H1 (cell line): ENCODE data around the gene TNFRSF18. TPM values are rescaled to one million over a fixed set of nuclear protein-coding genes. Genes with fewer than 3 reads are reported as not detected.

Experiments
- CTCF ChIA-PET: fragments of 300-600 bp; sonication (Branson Sonifier 250); formaldehyde crosslinking; loops from one replicate; lab custom pipeline; 2021; ENCODE audit not compliant: partially characterized antibody; lab: Charles Lee
- POLR2A ChIA-PET: fragments of 300-600 bp; sonication (Branson Sonifier 250); formaldehyde crosslinking; loops from one replicate; lab custom pipeline; 2021; ENCODE audit warnings: inconsistent platforms; ENCODE audit not compliant: partially characterized antibody; lab: Charles Lee
- DNase-seq, 2 experiments: peaks; one replicate each; pipeline versions ENCODE4 v3.0.0 to v3.0.0-alpha.2; 2010 to 2022; ENCODE audit warnings: low spot score in 2 of 2, low read depth in 1 of 2, mixed read lengths in 1 of 2
- FAIRE-seq: peaks from 2 replicates; lab custom pipeline; 2011; peaks lifted over from hg19 to GRCh38; lab: Jason Lieb, UNC
- H2AFZ ChIP-seq: 2 replicates; pipeline ENCODE4 v1.8.1; 2012; ENCODE audit warnings: low read length, inconsistent platforms
- H2AK5ac ChIP-seq: 2 replicates; pipeline ENCODE4 v1.6.1; 2013; ENCODE audit warnings: low read depth, low read length
- H2BK120ac ChIP-seq: replicated peaks from 2 replicates; pipeline ENCODE3; 2013; ENCODE audit warnings: low read depth, low read length, inconsistent platforms
- H2BK12ac ChIP-seq: 2 replicates; pipeline ENCODE4 v1.6.1; 2013; ENCODE audit warnings: low read depth, low read length
- H2BK15ac ChIP-seq: 2 replicates; pipeline ENCODE4 v1.6.1; 2013; ENCODE audit warnings: low read length
- H2BK20ac ChIP-seq: 2 replicates; pipeline ENCODE4 v1.6.1; 2013; ENCODE audit warnings: low read length
- H2BK5ac ChIP-seq: 2 replicates; pipeline ENCODE4 v1.6.1; 2013; ENCODE audit warnings: low read depth, low read length
- H3K14ac ChIP-seq: 2 replicates; pipeline ENCODE4 v1.6.1; 2013; ENCODE audit warnings: inconsistent platforms; ENCODE audit not compliant: insufficient read length
- H3K18ac ChIP-seq: 2 replicates; pipeline ENCODE4 v1.6.1; 2013; ENCODE audit warnings: low read length; ENCODE audit errors: extremely low read depth
- H3K23ac ChIP-seq: 2 replicates; pipeline ENCODE4 v1.6.1; 2013; ENCODE audit warnings: inconsistent platforms; ENCODE audit not compliant: insufficient read length
- H3K23me2 ChIP-seq: 2 replicates; pipeline ENCODE4 v1.6.1; 2013; ENCODE audit warnings: low read depth, low read length
- H3K27ac ChIP-seq: 2 replicates; pipeline ENCODE4 v1.6.1; 2011; ENCODE audit warnings: low read depth, low read length, inconsistent platforms
- H3K27me3 ChIP-seq, 4 experiments: replicated peaks in 1 of 4; 1 replicate in 1 of 4; 2 replicates in 3 of 4; pipeline versions ENCODE4 v1.6.1 to v1.8.1; 2011 to 2013; ENCODE audit warnings: low read length in 3 of 4, mild to moderate bottlenecking in 3 of 4, inconsistent platforms in 2 of 4, mixed read lengths in 2 of 4, moderate library complexity in 1 of 4; ENCODE audit not compliant: control insufficient read depth in 3 of 4, insufficient read depth in 3 of 4; ENCODE audit errors: extremely low read depth in 1 of 4
- H3K36me3 ChIP-seq, 4 experiments: 2 replicates each; pipeline versions ENCODE4 v1.6.1 to v1.8.1; 2011 to 2013; ENCODE audit warnings: mild to moderate bottlenecking in 4 of 4, low read length in 3 of 4, moderate library complexity in 2 of 4, control low read depth in 1 of 4, inconsistent platforms in 1 of 4; ENCODE audit not compliant: insufficient read depth in 4 of 4, control insufficient read depth in 2 of 4
- H3K4ac ChIP-seq: replicated peaks from 2 replicates; pipeline ENCODE3; 2013; ENCODE audit warnings: low read length, low read depth, mixed read lengths, inconsistent platforms; ENCODE audit not compliant: insufficient read length
- H3K4me1 ChIP-seq, 4 experiments: replicated peaks in 1 of 4; 1 replicate in 1 of 4; 2 replicates in 3 of 4; pipeline versions ENCODE4 v1.6.1 to v1.8.1; 2011 to 2013; ENCODE audit warnings: low read length in 3 of 4, inconsistent platforms in 2 of 4, mixed read lengths in 1 of 4; ENCODE audit not compliant: insufficient read depth in 4 of 4, control insufficient read depth in 3 of 4
- H3K4me2 ChIP-seq, 2 experiments: 2 replicates each; pipeline versions ENCODE4 v1.6.1 to v1.8.1; 2011 to 2013; ENCODE audit warnings: low read depth in 2 of 2, low read length in 2 of 2, control low read depth in 1 of 2, inconsistent platforms in 1 of 2, mild to moderate bottlenecking in 1 of 2; ENCODE audit not compliant: insufficient read depth in 1 of 2
- H3K4me3 ChIP-seq, 4 experiments: fragments of 200-600, 300-600 bp in 1 of 4; sonication (generic), shearing (Covaris generic), sonication (Bioruptor Twin) in 1 of 4; 2 replicates each; pipeline versions ENCODE4 v1.5.1 to v1.8.1; 2011 to 2016; ENCODE audit warnings: low read length in 4 of 4, low read depth in 3 of 4, control low read depth in 2 of 4, inconsistent platforms in 2 of 4, mild to moderate bottlenecking in 2 of 4, mixed read lengths in 1 of 4, moderate library complexity in 1 of 4; ENCODE audit not compliant: insufficient read depth in 2 of 4; ENCODE audit errors: extremely low read depth in 1 of 4
- H3K56ac ChIP-seq: replicated peaks from 2 replicates; pipeline ENCODE3; 2013; ENCODE audit warnings: low read depth, mild to moderate bottlenecking, mixed read lengths, low read length, inconsistent platforms; ENCODE audit not compliant: insufficient read length
- H3K79me1 ChIP-seq: 2 replicates; pipeline ENCODE4 v1.6.1; 2013; ENCODE audit warnings: low read depth, low read length, control low read depth
- H3K79me2 ChIP-seq, 2 experiments: 2 replicates each; pipeline versions ENCODE4 v1.6.1 to v1.8.1; 2012 to 2013; ENCODE audit warnings: low read length in 2 of 2, mild to moderate bottlenecking in 2 of 2, inconsistent platforms in 1 of 2; ENCODE audit not compliant: insufficient read depth in 2 of 2, control insufficient read depth in 1 of 2
- H3K9ac ChIP-seq, 4 experiments: replicated peaks in 1 of 4; 1 replicate in 1 of 4; 2 replicates in 3 of 4; pipeline versions ENCODE4 v1.6.1 to v1.8.1; 2011 to 2013; ENCODE audit warnings: low read depth in 3 of 4, low read length in 3 of 4, control low read depth in 2 of 4, mild to moderate bottlenecking in 2 of 4, moderate library complexity in 2 of 4, inconsistent platforms in 1 of 4; ENCODE audit errors: extremely low read depth in 1 of 4
- H3K9me3 ChIP-seq, 2 experiments: 2 replicates each; pipeline versions ENCODE4 v1.6.1 to v1.8.1; 2012 to 2013; ENCODE audit warnings: mild to moderate bottlenecking in 2 of 2, moderate library complexity in 2 of 2, control low read depth in 1 of 2, inconsistent platforms in 1 of 2, low read depth in 1 of 2, low read length in 1 of 2, mixed read lengths in 1 of 2; ENCODE audit not compliant: insufficient read depth in 2 of 2
- H4K20me1 ChIP-seq, 2 experiments: replicated peaks in 1 of 2; 2 replicates each; pipeline versions ENCODE3 to v1.8.1; 2011 to 2013; ENCODE audit warnings: inconsistent platforms in 2 of 2, low read length in 2 of 2, mild to moderate bottlenecking in 1 of 2; ENCODE audit not compliant: insufficient read depth in 2 of 2, control insufficient read depth in 1 of 2
- H4K5ac ChIP-seq: 2 replicates; pipeline ENCODE4 v1.6.1; 2013; ENCODE audit warnings: low read length, low read depth, mixed read lengths, inconsistent platforms; ENCODE audit not compliant: insufficient read length
- H4K8ac ChIP-seq: 2 replicates; pipeline ENCODE4 v1.8.0; 2013; ENCODE audit warnings: mild to moderate bottlenecking, moderate library complexity, low read length, inconsistent platforms; ENCODE audit not compliant: insufficient read depth; ENCODE audit errors: extremely low read depth
- H4K91ac ChIP-seq: replicated peaks from 2 replicates; pipeline ENCODE3; 2013; ENCODE audit warnings: low read length, mixed read lengths, inconsistent platforms; ENCODE audit not compliant: insufficient read length
- CEBPB ChIP-seq: IDR thresholded peaks from 2 replicates; pipeline ENCODE4 v1.6.1; 2012; ENCODE audit warnings: low read depth, low read length
- E2F6 ChIP-seq: IDR thresholded peaks from 2 replicates; pipeline ENCODE4 v1.6.1; 2012; ENCODE audit warnings: inconsistent platforms
- PHF8 ChIP-seq: fragments of 200-600 bp; sonication (generic); conservative IDR thresholded peaks from 2 replicates; pipeline ENCODE4 v1.7.1; 2012; ENCODE audit warnings: low read depth, mild to moderate bottlenecking, inconsistent platforms, low read length, moderate library complexity
- POU5F1 ChIP-seq: IDR thresholded peaks from 2 replicates; pipeline ENCODE4 v1.6.1; 2011; ENCODE audit warnings: low read depth, mild to moderate bottlenecking, low read length, moderate library complexity
- SIN3A ChIP-seq, 2 experiments: IDR thresholded peaks in 1 of 2; conservative IDR thresholded peaks in 1 of 2; 2 replicates each; pipeline ENCODE4 v1.6.1; 2011 to 2012; ENCODE audit warnings: low read length in 2 of 2, improper control_type of control experiment in 1 of 2, low read depth in 1 of 2, mild to moderate bottlenecking in 1 of 2
- SIRT6 ChIP-seq: IDR thresholded peaks from one replicate; pipeline ENCODE4 v1.7.1; 2012; ENCODE audit warnings: low read length, inconsistent platforms
- SP4 ChIP-seq: IDR thresholded peaks from 2 replicates; pipeline ENCODE4 v1.6.1; 2012; ENCODE audit warnings: low read length, inconsistent platforms
- TCF12 ChIP-seq: IDR thresholded peaks from 2 replicates; pipeline ENCODE4 v1.6.1; 2011; ENCODE audit warnings: low read depth, mild to moderate bottlenecking, low read length
- USF2 ChIP-seq: IDR thresholded peaks from 2 replicates; pipeline ENCODE4 v1.6.1; 2011; ENCODE audit warnings: low read length, improper control_type of control experiment
- ZNF274 ChIP-seq: IDR thresholded peaks from 2 replicates; pipeline ENCODE4 v1.7.0; 2012; ENCODE audit warnings: low read length, borderline replicate concordance; ENCODE audit errors: extremely low read depth
- WGBS, 2 experiments: shearing (Covaris generic) in 1 of 2; methylation state at CpG; one replicate each; pipeline versions ENCODE4 v1.1.6 to v1.1.7; 2013 to 2015; ENCODE audit warnings: low lambda C conversion rate in 2 of 2, mixed read lengths in 2 of 2, inconsistent platforms in 1 of 2, low coverage in 1 of 2, missing lambda C conversion rate in 1 of 2; ENCODE audit not compliant: insufficient replicate concordance in 2 of 2, insufficient coverage in 1 of 2, insufficient read length in 1 of 2; ENCODE audit errors: extremely low coverage in 1 of 2, missing lambda C conversion rate in 1 of 2; 5-methylcytosine and 5-hydroxymethylcytosine counted together
- polyA plus RNA-seq, 7 experiments: library from polyadenylated mRNA; depleted of rRNA in 3 of 7; stranded (reverse) in 5 of 7; unstranded in 2 of 7; fragments of >200 nt in 5 of 7; fragments of 200-250 nt in 2 of 7; gene quantifications; 1 replicate in 5 of 7; 2 replicates in 1 of 7; 4 replicates in 1 of 7; pipeline versions ENCODE4 v1.2.1 to v1.2.3, GENCODE V29; 2011 to 2013; ENCODE audit warnings: missing spikeins in 2 of 7, mixed read lengths in 2 of 7
- total RNA-seq: library from RNA; stranded (reverse); fragmentation: NEBNext Ultra II Directional; extraction: Animal tissue kit (Norgen Biotek cat#: 25700); gene quantifications from 2 replicates; pipeline ENCODE4 v1.2.1, GENCODE V29; 2021

The TNFRSF18 gene
- total and polyA plus RNA-seq, 2 of the 8 experiments (the other 6 are each of a cell fraction or from before 2014, with no cell fraction given) = 1.5 to 2.5 TPM

- Histone ChIP-seq H4K20me1 (peaks cover 4% of the 10 kb centered on the region in 2 experiments), H4K8ac (no peak overlapping the region), H3K79me1 (no peaks in the 10 kb centered on the region), H2BK12ac (no peak overlapping the region), H3K4me3 (no peak overlapping the region), H3K4ac (no peak overlapping the region), H4K91ac (no peak overlapping the region), H3K27me3 (no peaks in the 10 kb centered on the region; a peak in 2 of 7 replicates), H3K23me2 (no peaks in the 10 kb centered on the region), H3K9me3 (no peaks in the 10 kb centered on the region), H3K14ac (no peak overlapping the region), H2BK120ac (no peak overlapping the region), H2AK5ac (no peak overlapping the region), H3K9ac (no peak overlapping the region), H2BK15ac (no peak overlapping the region), H3K27ac (no peak overlapping the region), H4K5ac (no peak overlapping the region), H3K18ac (no peak overlapping the region), H2BK20ac (no peak overlapping the region), H3K23ac (no peak overlapping the region), H3K36me3 (no peaks in the 10 kb centered on the region), H3K4me2 (no peak overlapping the region), H2BK5ac (no peak overlapping the region), H3K79me2 (no peaks in the 10 kb centered on the region), H3K4me1 (peaks cover 0 to 6% (median 2%) of the 10 kb centered on the region in 4 experiments; a peak in 2 of 7 replicates), H2AFZ (no peak overlapping the region), H3K56ac (no peak overlapping the region)
- DNase-seq (no peak), FAIRE-seq (no peak)
- CTCF ChIA-PET = interaction anchor here (1.1 to 1.2 kb wide), 3 partner anchors 18 to 50 kb away, joined by 3 to 4 read pairs (median 3); no protein-coding TSS in a partner anchor
- POLR2A ChIA-PET = interaction anchor here (1.3 to 2.4 kb wide), 2 partner anchors 9 to 161 kb away, joined by 3 to 12 read pairs; partner anchors contain the start of genes B3GALT6 and SDF4
- WGBS, 2 experiments = 69% methylated on average over 3 of the region's 11 CpGs; no CpG with 5 or more reads in 1 of the 2 experiments
- TF ChIP-seq ZNF274 (no peak), SIRT6 (no peak), USF2 (no peak), CEBPB (no peak), SP4 (no peak), TCF12 (no peak), POU5F1 (no peak), PHF8 (no peak), E2F6 (no peak), SIN3A (conservative IDR thresholded peaks at IDR 0.05 in 1 of 2, IDR thresholded peaks at IDR 0.05 in 1 of 2; ENCODE audit: low read depth in 1 of 2, low read length in 2 of 2) (no peak)
Observed at GRCh38 chr1:1240348-1240732, 33.9 kb upstream of the TNFRSF18 start.
